IPS-15b (cell line): ENCODE data around the gene VN1R5.

Experiments used
- H3K27me3 ChIP-seq: one replicate; pipeline ENCODE4 v1.6.1; 2013; ENCODE audit warnings: low read length; ENCODE audit not compliant: control insufficient read depth, insufficient read depth
- H3K36me3 ChIP-seq: one replicate; pipeline ENCODE4 v1.6.1; 2013; ENCODE audit warnings: low read length; ENCODE audit not compliant: control insufficient read depth, insufficient read depth
- H3K4me1 ChIP-seq: one replicate; pipeline ENCODE4 v1.6.1; 2013; ENCODE audit warnings: mild to moderate bottlenecking, low read length; ENCODE audit not compliant: control insufficient read depth, insufficient read depth
- H3K4me3 ChIP-seq: one replicate; pipeline ENCODE4 v1.5.1; 2013; ENCODE audit warnings: low read depth, low read length
- H3K9ac ChIP-seq: one replicate; pipeline ENCODE4 v1.6.1; 2013; ENCODE audit warnings: low read depth, mild to moderate bottlenecking, low read length
- H3K9me3 ChIP-seq: one replicate; pipeline ENCODE4 v1.6.1; 2013; ENCODE audit warnings: mild to moderate bottlenecking, low read length; ENCODE audit not compliant: control insufficient read depth, insufficient read depth

Gene VN1R5

DNA sequence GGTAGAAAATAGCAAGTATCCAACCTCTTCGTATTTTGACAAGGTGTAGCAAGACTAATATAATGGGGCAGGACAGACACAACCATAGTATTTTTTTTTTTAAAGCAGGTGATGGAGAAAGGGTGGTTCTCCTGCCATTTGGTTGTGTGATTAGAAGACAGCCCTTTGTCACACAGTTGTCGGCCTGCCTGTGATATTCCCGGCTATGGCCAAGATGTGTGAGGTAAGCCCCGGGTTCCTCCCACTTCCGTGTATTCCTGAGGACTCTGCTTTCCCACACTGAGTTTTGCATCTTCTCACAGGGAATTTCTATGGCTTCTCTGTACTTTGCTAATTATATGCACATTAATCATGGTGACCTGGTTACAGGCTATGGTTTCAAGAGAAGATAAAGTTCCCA lies 39.9 kb downstream of the VN1R5 start:
- no peak overlapping the region for H3K4me3 ChIP-seq
- no peaks in the 10 kb centered on the region for H3K27me3 ChIP-seq
- no peak overlapping the region for H3K9ac ChIP-seq
- no peaks in the 10 kb centered on the region for H3K9me3 ChIP-seq
- H3K4me1 ChIP-seq, result peaks cover 64% of the 10 kb centered on the region
- peaks cover 9% of the 10 kb centered on the region for H3K36me3 ChIP-seq

DNA sequence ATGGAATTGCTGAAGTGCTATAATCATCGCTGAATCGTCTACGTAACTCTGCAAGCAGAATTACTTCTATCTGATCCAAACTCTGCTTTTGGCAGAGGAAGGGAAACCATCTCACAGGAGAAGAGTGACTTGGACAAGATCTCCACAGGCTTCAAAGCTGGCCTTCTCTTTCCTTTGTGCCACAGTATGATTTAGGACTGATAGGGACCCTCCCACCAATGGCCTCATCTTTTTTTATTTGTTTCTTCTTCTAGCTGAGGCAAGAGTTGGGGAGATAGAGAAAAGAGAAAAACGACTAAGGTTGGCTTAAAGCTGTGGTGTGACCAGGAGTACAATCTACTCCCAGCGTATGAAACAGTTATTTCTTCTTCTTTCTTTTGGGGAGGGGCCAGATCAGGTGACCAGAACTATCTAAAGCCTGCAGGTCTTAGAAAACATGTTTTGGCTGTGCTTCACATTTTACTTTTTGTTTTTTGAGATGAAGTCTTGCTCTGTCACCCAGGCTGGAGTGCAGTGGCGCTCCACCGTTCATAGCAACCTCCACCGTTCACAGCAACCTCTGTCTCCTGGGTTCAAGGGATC lies 40.8 kb downstream of the VN1R5 start:
- Histone ChIP-seq H3K9me3 (no peaks in the 10 kb centered on the region), H3K9ac (no peak overlapping the region), H3K4me3 (no peak overlapping the region), H3K27me3 (no peaks in the 10 kb centered on the region), H3K36me3 (peaks cover 15% of the 10 kb centered on the region), H3K4me1 (peaks cover 60% of the 10 kb centered on the region)

DNA sequence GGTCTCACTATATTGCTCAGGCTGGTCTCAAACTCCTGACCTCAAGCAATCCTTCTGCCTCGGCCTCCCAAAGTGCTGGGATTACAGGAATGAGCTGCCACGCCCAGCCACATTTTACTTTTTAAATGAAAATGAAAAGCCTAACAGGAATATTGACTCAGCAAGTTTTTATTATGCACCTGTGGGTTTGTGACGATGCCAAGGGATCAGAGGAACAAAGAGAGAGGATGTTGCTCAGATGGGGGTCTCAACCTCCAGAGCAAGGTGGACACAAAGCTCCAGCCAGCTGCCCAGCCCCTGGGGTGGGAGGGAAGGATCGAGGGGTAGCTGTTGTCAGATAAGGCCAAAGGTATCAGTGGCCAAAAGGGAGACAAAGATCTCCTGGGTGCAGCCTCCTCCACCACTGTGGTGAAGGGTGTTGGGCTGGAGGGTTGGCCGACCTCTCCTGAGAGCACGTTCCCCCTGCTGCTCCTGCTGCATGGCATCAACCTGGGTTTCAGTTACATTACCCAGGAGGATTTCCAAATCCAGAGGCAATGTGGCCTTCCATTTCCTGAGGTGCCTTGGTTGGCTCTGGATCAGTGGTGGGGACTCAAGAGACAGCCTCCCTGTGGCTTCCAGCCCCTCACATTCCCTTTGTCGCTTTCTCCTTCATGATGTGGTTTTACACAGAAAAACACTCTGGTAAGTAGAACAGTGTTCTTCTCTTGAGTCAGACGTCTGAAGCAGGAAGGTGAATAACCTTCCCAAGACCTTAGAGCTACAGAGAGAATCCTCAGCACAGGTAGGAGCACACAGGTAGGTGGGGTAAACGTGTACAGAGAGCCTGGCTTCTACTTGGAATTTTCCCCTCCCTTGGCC lies 41.6 kb downstream of the VN1R5 start:
- Histone ChIP-seq H3K4me1 (peaks cover 56% of the 10 kb centered on the region), H3K27me3 (no peaks in the 10 kb centered on the region), H3K9me3 (no peaks in the 10 kb centered on the region), H3K9ac (no peak overlapping the region), H3K4me3 (no peak overlapping the region), H3K36me3 (peaks cover 20% of the 10 kb centered on the region)

DNA sequence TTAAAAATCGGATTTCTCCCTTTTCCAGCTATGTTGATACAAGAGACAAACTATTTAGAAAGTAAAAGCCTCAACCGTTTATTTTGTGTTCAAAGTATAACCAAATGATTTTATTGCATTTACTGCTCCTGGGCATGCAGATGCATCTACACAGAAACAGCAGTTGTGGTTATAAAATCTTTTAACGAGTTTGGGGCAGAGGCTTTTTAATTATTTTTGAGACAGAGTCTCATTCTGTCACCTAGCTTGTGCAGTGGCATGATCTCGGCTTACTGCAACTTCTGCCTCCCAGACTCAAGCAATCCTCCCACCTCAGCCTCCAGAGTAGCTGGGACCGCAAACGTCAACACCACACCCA lies 42.2 kb downstream of the VN1R5 start:
- no peak overlapping the region for H3K9ac ChIP-seq
- H3K27me3 ChIP-seq, result no peaks in the 10 kb centered on the region
- no peak overlapping the region for H3K4me3 ChIP-seq
- no peaks in the 10 kb centered on the region for H3K9me3 ChIP-seq
- H3K36me3 ChIP-seq, result peaks cover 20% of the 10 kb centered on the region
- H3K4me1 ChIP-seq, result peaks cover 51% of the 10 kb centered on the region

DNA sequence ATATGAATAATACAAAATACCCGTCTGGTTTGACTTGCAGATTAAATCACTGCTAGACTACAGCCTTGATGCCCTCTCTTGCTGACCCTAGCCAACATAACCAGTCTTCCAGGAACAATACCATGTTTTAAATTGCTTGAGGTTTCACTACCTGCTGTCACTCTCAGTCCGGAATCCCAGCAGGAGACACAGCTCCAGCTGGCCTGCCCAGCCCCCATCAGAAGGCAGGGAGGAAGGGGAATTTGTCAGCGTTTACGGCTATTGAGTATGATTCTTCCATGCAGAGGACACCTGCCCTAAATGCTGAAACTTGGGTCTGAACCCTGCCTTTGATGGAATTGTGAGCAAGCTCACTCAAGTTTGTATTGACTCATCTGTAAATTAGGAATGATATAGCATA lies 42.8 kb downstream of the VN1R5 start:
- H3K36me3 ChIP-seq, result peaks cover 21% of the 10 kb centered on the region
- H3K4me1 ChIP-seq, result peaks cover 50% of the 10 kb centered on the region
- H3K27me3 ChIP-seq, result no peaks in the 10 kb centered on the region
- no peaks in the 10 kb centered on the region for H3K9me3 ChIP-seq
- H3K9ac ChIP-seq, result no peak overlapping the region
- no peak overlapping the region for H3K4me3 ChIP-seq

DNA sequence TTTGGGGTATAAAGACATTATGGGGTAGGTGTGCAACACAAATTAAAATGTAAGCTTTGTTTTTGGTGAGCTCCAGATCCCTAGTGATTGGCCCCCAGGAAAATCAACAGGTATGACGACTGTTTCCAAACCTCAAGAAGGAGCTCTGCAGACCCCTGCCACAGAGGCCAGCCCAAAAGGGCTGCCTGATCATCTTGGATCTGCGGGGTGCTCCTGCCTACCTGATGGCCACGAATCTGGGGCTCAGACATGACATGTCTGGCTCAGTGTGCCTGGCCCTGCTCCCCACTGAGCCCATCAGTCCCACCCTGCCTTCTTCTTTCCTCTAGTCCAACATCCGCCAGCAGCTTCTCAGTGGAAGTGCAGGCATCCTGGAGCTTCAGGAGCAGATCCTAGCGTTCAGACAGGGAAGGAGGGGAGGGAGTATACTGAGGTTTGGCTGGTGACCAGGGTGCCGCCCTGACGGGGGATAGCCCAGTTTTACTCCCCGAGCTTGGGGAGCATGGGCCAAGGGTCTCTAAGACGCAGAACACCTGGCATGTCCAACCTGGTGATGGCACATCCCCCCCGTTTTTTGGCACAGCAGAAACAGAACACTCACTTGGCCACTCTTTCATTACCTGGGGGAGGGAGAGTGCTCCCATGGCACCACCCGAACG lies 44.0 kb downstream of the VN1R5 start:
- Histone ChIP-seq H3K36me3 (peaks cover 29% of the 10 kb centered on the region), H3K4me1 (peaks cover 38% of the 10 kb centered on the region), H3K27me3 (no peaks in the 10 kb centered on the region), H3K4me3 (no peak overlapping the region), H3K9ac (no peak overlapping the region), H3K9me3 (no peaks in the 10 kb centered on the region)

DNA sequence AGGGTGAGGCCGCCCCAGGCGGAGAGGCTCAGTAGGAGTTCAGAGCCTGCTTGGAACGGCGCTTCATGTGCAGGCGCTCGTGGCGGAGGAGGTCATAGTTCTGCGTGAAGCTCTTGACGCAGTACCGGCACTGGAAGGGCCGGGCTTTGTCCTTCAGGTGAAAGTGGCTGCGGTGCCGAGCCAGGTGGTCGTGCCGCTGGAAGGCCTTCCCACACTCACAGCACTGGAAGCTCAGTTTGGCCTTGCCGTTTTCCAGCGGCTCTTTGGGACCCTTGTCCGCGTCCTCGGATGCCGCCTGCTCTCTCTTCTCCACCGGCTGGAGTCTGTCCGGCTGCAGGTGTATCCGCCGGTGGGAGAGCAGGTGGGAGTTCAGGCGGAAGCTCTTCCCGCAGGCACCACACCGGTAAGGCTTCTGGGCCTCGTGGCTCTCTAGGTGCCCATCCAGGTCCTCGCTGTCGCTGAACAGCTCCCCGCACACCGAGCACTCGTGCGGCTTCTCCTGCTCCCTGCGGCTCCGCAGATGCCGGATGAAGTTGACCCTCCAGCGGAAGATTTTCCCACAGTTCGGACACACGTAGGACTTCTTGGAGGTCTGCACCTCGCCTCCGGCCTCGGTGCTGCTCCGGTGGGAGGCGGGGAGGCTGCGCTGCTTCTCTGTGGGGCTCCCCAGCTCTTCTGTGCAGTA lies 44.8 kb downstream of the VN1R5 start:
- Histone ChIP-seq H3K27me3 (no peaks in the 10 kb centered on the region), H3K9me3 (no peaks in the 10 kb centered on the region), H3K4me1 (peaks cover 30% of the 10 kb centered on the region), H3K36me3 (peaks cover 32% of the 10 kb centered on the region), H3K9ac (no peak overlapping the region), H3K4me3 (no peak overlapping the region)

DNA sequence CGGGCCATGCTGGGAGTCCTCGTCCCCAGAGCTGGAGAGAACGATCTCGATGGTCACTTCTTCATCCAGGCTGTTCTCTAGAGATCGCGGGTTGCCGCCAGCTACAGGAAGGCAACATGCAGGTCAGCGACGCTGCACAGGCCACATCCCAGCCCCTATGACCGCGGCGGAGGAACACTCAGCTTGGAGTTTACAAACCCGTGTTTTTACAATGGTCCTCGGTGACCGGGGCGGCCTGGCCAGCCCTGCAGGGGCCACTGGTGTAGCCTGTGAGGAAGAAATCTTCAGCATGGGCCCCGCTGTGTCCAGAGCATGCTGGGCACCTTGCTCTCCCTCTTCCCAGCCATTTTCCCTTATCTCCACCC lies 45.3 kb downstream of the VN1R5 start:
- H3K4me1 ChIP-seq, result peaks cover 25% of the 10 kb centered on the region
- no peak overlapping the region for H3K9ac ChIP-seq
- H3K9me3 ChIP-seq, result no peaks in the 10 kb centered on the region
- H3K27me3 ChIP-seq, result no peaks in the 10 kb centered on the region
- H3K4me3 ChIP-seq, result no peak overlapping the region
- peaks cover 32% of the 10 kb centered on the region for H3K36me3 ChIP-seq

DNA sequence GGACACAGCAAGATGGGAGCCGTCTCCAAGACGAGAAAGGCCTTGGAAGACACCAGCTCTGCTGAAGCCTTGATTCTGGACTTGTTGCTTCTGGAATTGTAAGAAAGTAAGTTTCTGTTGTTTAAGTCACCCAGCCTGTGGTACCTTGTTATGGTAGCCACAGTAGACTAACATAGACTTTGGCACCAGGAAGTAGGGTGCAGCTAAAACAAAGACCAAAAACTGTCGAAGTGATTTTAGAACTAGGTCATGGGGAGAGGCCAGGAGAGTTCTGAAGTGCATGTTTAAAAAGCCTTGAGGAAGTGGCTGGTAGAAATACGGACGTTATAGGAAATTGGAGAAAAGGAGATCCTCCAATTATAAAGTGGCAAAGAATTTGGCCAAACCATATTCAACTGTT lies 47.3 kb downstream of the VN1R5 start:
- Histone ChIP-seq H3K27me3 (no peaks in the 10 kb centered on the region), H3K36me3 (peaks cover 48% of the 10 kb centered on the region), H3K9ac (no peak overlapping the region), H3K4me1 (peaks cover 14% of the 10 kb centered on the region), H3K4me3 (no peak overlapping the region), H3K9me3 (no peaks in the 10 kb centered on the region)

DNA sequence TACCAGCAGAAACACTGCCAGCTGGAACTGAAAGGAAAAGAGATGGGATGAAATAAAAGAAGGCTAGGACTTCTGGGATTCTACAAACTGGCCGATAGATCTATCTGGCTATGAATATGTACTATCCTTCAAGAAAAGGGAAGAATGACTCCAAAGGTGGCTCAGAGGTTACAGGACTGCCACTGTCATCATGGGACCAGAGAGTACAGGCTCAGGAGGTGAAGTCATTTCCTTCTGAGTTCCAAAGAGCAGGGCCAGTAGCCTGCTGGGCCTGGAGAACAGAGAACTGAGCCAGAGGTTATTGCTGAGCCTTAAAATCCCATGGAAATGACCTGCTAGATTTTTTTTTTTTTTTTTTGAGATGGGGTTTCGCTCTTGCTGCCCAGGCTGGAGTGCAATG lies 48.2 kb downstream of the VN1R5 start:
- no peaks in the 10 kb centered on the region for H3K9me3 ChIP-seq
- peaks cover 56% of the 10 kb centered on the region for H3K36me3 ChIP-seq
- no peak overlapping the region for H3K4me3 ChIP-seq
- H3K9ac ChIP-seq, result no peak overlapping the region
- H3K4me1 ChIP-seq, result peaks cover 5% of the 10 kb centered on the region
- no peaks in the 10 kb centered on the region for H3K27me3 ChIP-seq
